Panc1 (cell line): Measurements from ENCODE around the gene KLF11. TPM values are rescaled to one million over a fixed set of nuclear protein-coding genes. Genes with fewer than 3 reads are reported as not detected.
"Not testable (repeated sequence)": the region's sequence is repeated elsewhere in the genome, so short reads cannot be mapped to it uniquely, and the experiment has no call there.

ENCODE experiments used
- ATAC-seq: fragments of 200-7000 bp; cut with Tn5 transposase; 2 replicates; pipeline ENCODE4 v1.9.1; 2020; ENCODE audit warnings: mild to moderate bottlenecking, moderate library complexity
- BruUV-seq: library from RNA; stranded (reverse); fragments of 400-500 nt; replicated peaks from 2 replicates; lab custom pipeline; 2021; lab: Mats Ljungman, UMichigan
- CTCF ChIA-PET: fragments of 300-600 bp; sonication (Branson Sonifier 250); formaldehyde crosslinking; loops from one replicate; lab custom pipeline; 2022; ENCODE audit warnings: antibody characterized with exemption; lab: Charles Lee
- POLR2A ChIA-PET: fragments of 300-600 bp; sonication (Branson Sonifier 250); formaldehyde crosslinking; loops from one replicate; lab custom pipeline; 2022; ENCODE audit warnings: antibody characterized with exemption; lab: Charles Lee
- DNase-seq: peaks from one replicate; pipeline ENCODE4 v3.0.0-alpha.2; 2010; ENCODE audit warnings: low read depth, low spot score
- H3K27ac ChIP-seq: 2 replicates; pipeline ENCODE4 v1.5.1; 2011; ENCODE audit warnings: mild to moderate bottlenecking, low read length, inconsistent platforms
- H3K27me3 ChIP-seq: fragments of 200-500 bp; sonication (Bioruptor generic); 2 replicates; pipeline ENCODE4 v1.6.0; 2014; ENCODE audit warnings: low read length, inconsistent platforms; ENCODE audit not compliant: control insufficient read depth, insufficient read depth
- H3K36me3 ChIP-seq: fragments of 200-500 bp; sonication (Bioruptor generic); 2 replicates; pipeline ENCODE4 v1.5.1; 2014; ENCODE audit warnings: inconsistent platforms, mild to moderate bottlenecking, low read length, moderate library complexity; ENCODE audit not compliant: control insufficient read depth, insufficient read depth
- H3K4me1 ChIP-seq: 2 replicates; pipeline ENCODE4 v1.5.1; 2011; ENCODE audit warnings: inconsistent platforms, mild to moderate bottlenecking, low read length, moderate library complexity; ENCODE audit not compliant: control insufficient read depth, insufficient read depth
- H3K4me3 ChIP-seq, 2 experiments: 2 replicates each; pipeline ENCODE4 v1.5.1; 2011 to 2012; ENCODE audit warnings: low read depth in 2 of 2, low read length in 2 of 2, mild to moderate bottlenecking in 2 of 2, inconsistent platforms in 1 of 2, moderate library complexity in 1 of 2
- H3K9me3 ChIP-seq: fragments of 200-500 bp; sonication (Bioruptor generic); 2 replicates; pipeline ENCODE4 v1.5.1; 2014; ENCODE audit warnings: low read depth, mild to moderate bottlenecking, inconsistent platforms, low read length, moderate library complexity; ENCODE audit not compliant: control insufficient read depth, insufficient read depth
- CTCF ChIP-seq: fragments of 450-650 bp; IDR thresholded peaks from 2 replicates; pipeline ENCODE4 v1.5.1; 2017; ENCODE audit warnings: mild to moderate bottlenecking
- POLR2AphosphoS5 ChIP-seq: IDR thresholded peaks from 2 replicates; pipeline ENCODE4 v1.6.1; 2012; ENCODE audit warnings: mild to moderate bottlenecking, low read depth, low read length, moderate library complexity
- REST ChIP-seq, 2 experiments: IDR thresholded peaks; 2 replicates each; pipeline ENCODE4 v1.6.1; 2011 to 2012; ENCODE audit warnings: low read depth in 2 of 2, control low read depth in 1 of 2, low read length in 1 of 2, mild to moderate bottlenecking in 1 of 2, moderate library complexity in 1 of 2; ENCODE audit not compliant: insufficient read depth in 1 of 2
- SIN3A ChIP-seq: IDR thresholded peaks from 2 replicates; pipeline ENCODE4 v1.6.1; 2012; ENCODE audit warnings: low read depth, mild to moderate bottlenecking, low read length, moderate library complexity, borderline replicate concordance; ENCODE audit not compliant: insufficient read depth
- TCF7L2 ChIP-seq: IDR thresholded peaks from 2 replicates; pipeline ENCODE4 v1.6.1; 2011; ENCODE audit warnings: mild to moderate bottlenecking, low read depth, low read length, inconsistent platforms
- in situ Hi-C: cut with HindIII; loops from 2 replicates; pipeline ENCODE4 v1.10.0; 2016; ENCODE audit warnings: low sequenced_read_pairs, low pct_unique_long_range_greater_than_20kb
- intact Hi-C: fragments of 100-400 bp; cut with micrococcal nuclease; formaldehyde crosslinking; loops from one replicate; pipeline ENCODE4 v1.10.0; 2022; ENCODE audit not compliant: unreplicated experiment
- total RNA-seq: library from RNA; stranded (reverse); gene quantifications from one replicate; pipeline ENCODE4 v1.2.1, GENCODE V29; 2021; ENCODE audit not compliant: unreplicated experiment

KLF11 gene
- total RNA-seq, 1 experiment from 2014 or later, result 23.7 TPM

- ATAC-seq (no peak), DNase-seq (no peak)
- Histone ChIP-seq H3K27me3 (no peaks in the 10 kb centered on the region), H3K9me3 (no peaks in the 10 kb centered on the region), H3K36me3 (no peaks in the 10 kb centered on the region), H3K4me3 (no peak overlapping the region), H3K27ac (no peak overlapping the region), H3K4me1 (peaks cover 4% of the 10 kb centered on the region; the same call in 1 of the 2 replicates)
- POLR2A ChIA-PET, result no interaction called here
- TF ChIP-seq POLR2AphosphoS5 (no peak), CTCF (no peak), REST (IDR thresholded peaks at IDR 0.05; ENCODE audit: insufficient read depth in 1 of 2, low read depth in 2 of 2, low read length in 1 of 2) (no peak), TCF7L2 (no peak), SIN3A (no peak)
- BruUV-seq, result no TSS peak
- CTCF ChIA-PET, result no interaction called here
- intact Hi-C loops (no loop called here), in situ Hi-C loops (no loop called here)
Observed at GRCh38 chr2:10030311-10030736, 13.0 kb upstream of the KLF11 start.

- in situ Hi-C loops, DNase-seq: not testable (repeated sequence)
Observed at GRCh38 chr2:10030798-10031197, 12.6 kb upstream of the KLF11 start.

GRCh38 chr2:10031886-10032745, 11.2 kb upstream of the KLF11 start:
- CTCF ChIA-PET, result no interaction called here
- H3K4me1 ChIP-seq, result peaks cover 16% of the 10 kb centered on the region
- H3K4me3 ChIP-seq, result no peak overlapping the region
- no peaks in the 10 kb centered on the region for H3K36me3 ChIP-seq
- no peaks in the 10 kb centered on the region for H3K27me3 ChIP-seq
- H3K9me3 ChIP-seq, result no peaks in the 10 kb centered on the region
- in situ Hi-C loops, result no loop called here
- POLR2A ChIA-PET, result no interaction called here
- no peak overlapping the region for H3K27ac ChIP-seq
- intact Hi-C loops, result no loop called here
- no TSS peak for BruUV-seq
- DNase-seq (no peak), ATAC-seq (no peak)
- no peak for TF ChIP-seq POLR2AphosphoS5
- no peak for TF ChIP-seq SIN3A
- no peak for TF ChIP-seq TCF7L2
- no peak for TF ChIP-seq CTCF
- TF ChIP-seq REST (IDR thresholded peaks at IDR 0.05; ENCODE audit: insufficient read depth in 1 of 2, low read depth in 2 of 2, low read length in 1 of 2), result no peak

More at GRCh38 chr2:10030798-10031197, 12.6 kb upstream of the KLF11 start:
- H3K4me3 ChIP-seq, H3K36me3 ChIP-seq, H3K27me3 ChIP-seq, ATAC-seq, H3K27ac ChIP-seq, H3K9me3 ChIP-seq, intact Hi-C loops, H3K4me1 ChIP-seq, CTCF ChIA-PET, POLR2A ChIA-PET, BruUV-seq: not testable (repeated sequence)
